ENCODE measurements around the gene PCDH9.

DNA sequence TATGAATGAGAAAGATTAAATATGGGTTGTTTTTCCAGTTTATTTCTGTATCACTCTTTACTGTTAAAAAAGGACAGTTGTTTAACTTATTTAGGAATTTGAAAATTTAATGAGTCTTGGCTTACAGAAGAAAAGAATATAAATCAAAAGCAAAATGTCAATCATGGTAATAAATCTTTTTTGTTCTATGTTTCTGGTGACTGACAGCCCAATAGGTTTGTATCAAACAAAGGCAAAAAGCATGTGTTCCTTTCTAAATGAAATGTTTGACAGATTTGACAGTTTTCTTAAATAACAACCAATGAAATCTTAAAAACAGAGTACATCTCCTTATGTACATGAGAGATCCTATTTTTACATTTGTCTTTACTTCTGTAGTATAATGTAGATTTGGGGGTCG, 11.0 kb downstream of the PCDH9 start:
- TF ChIP-seq, protein P1, sequence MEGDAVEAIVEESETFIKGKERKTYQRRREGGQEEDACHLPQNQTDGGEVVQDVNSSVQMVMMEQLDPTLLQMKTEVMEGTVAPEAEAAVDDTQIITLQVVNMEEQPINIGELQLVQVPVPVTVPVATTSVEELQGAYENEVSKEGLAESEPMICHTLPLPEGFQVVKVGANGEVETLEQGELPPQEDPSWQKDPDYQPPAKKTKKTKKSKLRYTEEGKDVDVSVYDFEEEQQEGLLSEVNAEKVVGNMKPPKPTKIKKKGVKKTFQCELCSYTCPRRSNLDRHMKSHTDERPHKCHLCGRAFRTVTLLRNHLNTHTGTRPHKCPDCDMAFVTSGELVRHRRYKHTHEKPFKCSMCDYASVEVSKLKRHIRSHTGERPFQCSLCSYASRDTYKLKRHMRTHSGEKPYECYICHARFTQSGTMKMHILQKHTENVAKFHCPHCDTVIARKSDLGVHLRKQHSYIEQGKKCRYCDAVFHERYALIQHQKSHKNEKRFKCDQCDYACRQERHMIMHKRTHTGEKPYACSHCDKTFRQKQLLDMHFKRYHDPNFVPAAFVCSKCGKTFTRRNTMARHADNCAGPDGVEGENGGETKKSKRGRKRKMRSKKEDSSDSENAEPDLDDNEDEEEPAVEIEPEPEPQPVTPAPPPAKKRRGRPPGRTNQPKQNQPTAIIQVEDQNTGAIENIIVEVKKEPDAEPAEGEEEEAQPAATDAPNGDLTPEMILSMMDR (IDR thresholded peaks at IDR 0.05; ENCODE audit: insufficient read depth, low read length): no peak
- TF ChIP-seq POLR2AphosphoS5 (IDR thresholded peaks at IDR 0.05; ENCODE audit: low read depth) (no peak), SPI1 (IDR thresholded peaks at IDR 0.05; ENCODE audit: borderline replicate concordance, low read depth) (no peak)
